Activated T-cell treated with anti-CD3 and anti-CD28 coated beads, Interleukin-2, amount 50 U/mL, for 72 hours (primary cell): ENCODE measurements around the gene ABCF2. TPM values are rescaled to one million over a fixed set of nuclear protein-coding genes. Genes with fewer than 3 reads are reported as not detected.

Experiments used
- ATAC-seq, 2 donors: fragments of 150-1000 bp; cut with Tn5 transposase; replicated peaks in 1 of 2; 2 replicates each; pipeline ENCODE4 v1.10.0; 2021; ENCODE audit warnings: moderate library complexity in 2 of 2, mild to moderate bottlenecking in 1 of 2
- DNase-seq, 2 donors: peaks; one replicate each; pipeline ENCODE4 v3.0.0; 2021 to 2022; ENCODE audit warnings: mixed read lengths in 1 of 2
- H3K27ac Mint-ChIP-seq: one replicate; pipeline ENCODE4 v1.8.0; 2022; ENCODE audit warnings: mild to moderate bottlenecking, moderate library complexity, mixed read lengths
- H3K27me3 Mint-ChIP-seq: one replicate; pipeline ENCODE4 v1.8.0; 2022; ENCODE audit warnings: low read depth, mixed read lengths
- H3K36me3 Mint-ChIP-seq, 2 donors: one replicate each; pipeline ENCODE4 v1.8.0; 2022; ENCODE audit warnings: mixed read lengths in 2 of 2, mild to moderate bottlenecking in 1 of 2; ENCODE audit not compliant: insufficient read depth in 2 of 2
- H3K4me1 Mint-ChIP-seq: one replicate; pipeline ENCODE4 v1.8.0; 2022; ENCODE audit warnings: low read depth, mixed read lengths
- H3K4me3 Mint-ChIP-seq, 2 donors: one replicate each; pipeline ENCODE4 v1.8.0; 2022; ENCODE audit warnings: mild to moderate bottlenecking in 2 of 2, mixed read lengths in 2 of 2, moderate library complexity in 2 of 2
- H3K9me3 Mint-ChIP-seq, 2 donors: one replicate each; pipeline ENCODE4 v1.8.0; 2022; ENCODE audit warnings: mixed read lengths in 2 of 2
- total RNA-seq, 2 donors: library from RNA; stranded (reverse); gene quantifications; one replicate each; pipeline ENCODE4 v1.2.3, GENCODE V29; 2022

ABCF2 gene
- total RNA-seq, 2 donors from 2014 or later = 29.7 to 31.9 TPM

DNA sequence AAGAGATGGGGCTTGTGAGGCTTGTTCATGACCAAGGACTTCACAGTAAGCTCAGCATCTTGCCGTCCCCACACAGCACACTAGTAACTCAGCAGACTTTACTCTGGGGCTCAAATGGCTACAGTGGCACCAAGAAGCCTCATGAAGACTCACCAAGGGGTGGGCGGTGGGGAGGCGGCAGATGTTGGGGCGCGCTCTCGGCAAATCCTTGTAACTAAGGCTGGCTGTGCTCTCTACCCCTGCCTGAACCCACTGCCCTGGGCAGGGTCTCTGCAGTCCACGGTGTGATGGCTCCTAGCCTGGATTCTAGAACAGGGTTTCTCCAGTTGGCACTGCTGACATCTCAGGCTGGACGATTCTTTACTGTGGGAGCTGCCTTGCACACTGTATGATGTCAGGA, 33.9 kb upstream of the ABCF2 start:
- no peak for ATAC-seq
- Mint-ChIP-seq H3K27me3 (peaks cover 6% of the 10 kb centered on the region), H3K9me3 (no peaks in the 10 kb centered on the region), H3K36me3 (no peaks in the 10 kb centered on the region), H3K4me3 (no peak overlapping the region), H3K27ac (no peak overlapping the region), H3K4me1 (no peaks in the 10 kb centered on the region)
- DNase-seq = no peak

DNA sequence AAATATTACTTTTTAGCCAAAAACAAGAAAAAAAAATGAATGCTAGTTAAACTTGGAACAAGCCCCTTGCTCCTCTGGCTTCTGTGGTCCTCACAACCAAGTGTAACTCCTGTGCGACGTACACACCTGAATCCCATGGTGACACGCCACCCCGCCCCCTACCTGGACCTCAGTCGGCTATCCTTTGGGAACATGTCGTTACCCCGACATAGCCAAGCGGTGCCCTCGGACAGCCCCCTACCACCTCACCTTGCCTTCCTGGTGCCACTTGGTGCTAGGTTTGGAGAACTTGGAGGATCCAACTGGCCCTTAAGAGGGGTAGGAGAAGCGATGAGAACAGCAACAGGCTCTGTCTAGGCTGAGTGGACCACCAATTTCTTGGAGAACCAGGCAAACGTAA, 33.5 kb upstream of the ABCF2 start:
- Mint-ChIP-seq H3K27me3 (peaks cover 6% of the 10 kb centered on the region), H3K27ac (no peak overlapping the region), H3K9me3 (no peaks in the 10 kb centered on the region), H3K4me1 (no peaks in the 10 kb centered on the region), H3K36me3 (no peaks in the 10 kb centered on the region), H3K4me3 (no peak overlapping the region)
- ATAC-seq (no peak), DNase-seq (no peak)

DNA sequence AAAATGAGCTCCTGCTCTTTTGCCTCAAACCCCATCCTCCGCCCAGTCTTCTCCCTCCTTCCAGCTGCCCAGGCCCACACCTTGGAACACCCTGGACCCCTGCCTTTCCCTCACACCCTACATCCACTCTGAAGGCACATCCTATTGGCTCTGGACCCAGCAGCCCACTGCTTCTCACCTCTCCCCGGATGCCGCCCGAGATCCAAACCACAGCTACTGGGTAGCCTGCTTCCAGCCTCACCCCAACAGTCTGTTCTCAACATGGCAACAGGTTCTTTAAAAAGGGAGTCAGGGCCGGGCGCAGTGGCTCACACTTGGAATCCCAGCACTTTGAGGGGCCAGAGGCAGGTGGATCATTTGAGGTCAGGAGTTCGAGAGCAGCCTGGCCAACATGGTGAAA, 31.0 kb upstream of the ABCF2 start:
- Mint-ChIP-seq H3K4me1 (no peaks in the 10 kb centered on the region), H3K27me3 (peaks cover 12% of the 10 kb centered on the region), H3K9me3 (no peaks in the 10 kb centered on the region), H3K27ac (no peak overlapping the region), H3K36me3 (no peaks in the 10 kb centered on the region), H3K4me3 (no peak overlapping the region)
- ATAC-seq = no peak
- no peak for DNase-seq

DNA sequence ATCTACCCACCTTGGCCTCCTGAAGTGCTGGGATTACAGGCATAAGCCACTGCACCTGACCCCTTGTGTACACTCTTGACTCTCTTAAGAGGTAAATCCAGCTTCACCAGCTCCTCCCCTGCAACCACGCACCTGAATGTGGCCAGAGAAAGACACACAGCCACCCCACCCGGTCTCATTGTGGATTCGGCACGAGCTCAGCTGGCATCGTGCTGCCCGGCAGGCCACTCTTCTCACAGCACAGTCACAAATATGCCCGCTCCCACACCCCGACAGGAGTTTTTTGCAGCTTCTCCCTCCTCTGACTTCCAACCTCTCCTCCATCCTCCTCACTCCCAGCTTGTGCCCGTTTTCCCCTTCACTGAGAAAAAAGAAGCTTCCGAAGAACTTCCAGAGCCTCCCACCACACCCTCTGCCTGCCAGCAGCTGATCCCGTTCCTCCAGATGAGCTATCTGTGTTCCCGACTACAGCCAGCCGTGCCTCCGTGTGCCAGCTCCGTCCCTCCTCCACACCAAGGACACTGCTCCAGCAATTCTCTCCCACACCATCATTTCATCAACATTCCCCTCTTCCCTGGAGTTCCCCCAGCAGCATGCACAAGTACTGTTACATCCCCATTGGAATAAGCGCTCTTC, 29.5 kb upstream of the ABCF2 start:
- DNase-seq (no peak), ATAC-seq (no peak)
- H3K9me3 Mint-ChIP-seq = no peaks in the 10 kb centered on the region
- H3K4me1 Mint-ChIP-seq = no peaks in the 10 kb centered on the region
- H3K36me3 Mint-ChIP-seq = no peaks in the 10 kb centered on the region
- H3K27me3 Mint-ChIP-seq = peaks cover 23% of the 10 kb centered on the region
- H3K4me3 Mint-ChIP-seq = no peak overlapping the region
- no peak overlapping the region for H3K27ac Mint-ChIP-seq

DNA sequence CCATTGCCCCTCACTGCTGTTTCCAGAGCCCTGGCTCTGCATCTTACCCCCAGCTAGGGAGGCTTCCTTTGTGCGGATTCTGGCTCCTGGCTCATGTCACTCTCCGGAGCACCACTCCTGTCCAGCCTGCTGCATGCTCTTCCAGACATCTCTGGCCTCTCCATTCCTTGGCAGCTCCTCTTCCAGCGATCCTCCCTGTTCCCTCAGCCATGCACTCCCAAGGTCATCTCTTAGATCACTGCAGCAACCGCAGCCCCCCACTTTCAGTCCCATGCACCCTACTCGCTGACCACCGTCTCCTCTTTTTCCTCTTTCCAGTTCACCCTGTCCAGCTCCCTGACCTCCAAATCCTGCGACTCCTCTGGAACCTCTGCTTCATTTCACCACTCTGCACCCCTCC, 28.4 kb upstream of the ABCF2 start:
- H3K27ac Mint-ChIP-seq = no peak overlapping the region
- no peaks in the 10 kb centered on the region for H3K36me3 Mint-ChIP-seq
- no peaks in the 10 kb centered on the region for H3K9me3 Mint-ChIP-seq
- H3K4me1 Mint-ChIP-seq = no peaks in the 10 kb centered on the region
- ATAC-seq (no peak), DNase-seq (no peak)
- no peak overlapping the region for H3K4me3 Mint-ChIP-seq
- peaks cover 34% of the 10 kb centered on the region for H3K27me3 Mint-ChIP-seq

DNA sequence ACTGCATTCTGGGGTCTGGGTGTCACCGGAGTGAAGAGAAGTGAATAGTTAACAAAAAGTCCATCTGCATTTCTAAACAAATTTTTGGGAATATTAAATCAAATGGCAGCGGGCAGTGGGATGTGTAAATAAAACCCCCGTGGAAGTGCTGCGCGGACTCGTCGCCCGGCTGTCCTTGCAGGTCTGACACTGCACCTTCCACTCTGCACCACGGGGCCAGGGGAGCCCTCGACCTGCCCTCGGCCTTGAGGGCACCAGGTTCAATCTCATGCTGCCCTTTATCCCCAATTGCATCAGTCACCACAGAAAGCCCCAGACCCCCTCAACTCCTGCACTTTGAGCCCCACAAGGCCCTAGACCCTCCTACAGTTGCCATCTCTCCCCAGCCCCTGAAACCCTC, 27.8 kb upstream of the ABCF2 start:
- H3K4me1 Mint-ChIP-seq = no peaks in the 10 kb centered on the region
- peaks cover 39% of the 10 kb centered on the region for H3K27me3 Mint-ChIP-seq
- ATAC-seq = no peak

DNA sequence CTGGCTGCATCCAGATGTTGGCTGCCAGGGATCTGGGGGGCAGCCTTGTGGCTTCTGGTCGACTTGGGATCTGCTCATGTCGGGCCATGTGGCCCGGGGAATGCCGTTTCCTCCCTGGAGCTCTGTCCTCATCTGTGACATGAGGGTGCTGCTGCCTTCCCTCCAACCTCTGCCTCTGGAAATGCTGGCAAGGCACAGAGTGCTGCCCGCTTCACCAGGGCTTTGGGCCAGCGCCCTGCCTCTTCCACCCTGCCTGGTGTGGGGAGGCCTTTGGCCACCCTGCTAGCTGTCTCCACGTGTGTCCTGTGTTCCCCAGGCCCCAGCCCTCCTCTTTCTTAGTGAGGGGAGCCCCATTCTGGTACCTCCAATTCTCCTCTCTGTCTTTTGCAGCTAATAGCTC, 27.3 kb upstream of the ABCF2 start:
- Mint-ChIP-seq H3K27me3 (peaks cover 44% of the 10 kb centered on the region), H3K27ac (no peak overlapping the region)

More for the DNA sequence above, 27.8 kb upstream of the ABCF2 start:
- no peak for DNase-seq
- no peaks in the 10 kb centered on the region for H3K36me3 Mint-ChIP-seq
- H3K4me3 Mint-ChIP-seq = no peak overlapping the region
- H3K9me3 Mint-ChIP-seq = no peaks in the 10 kb centered on the region
- H3K27ac Mint-ChIP-seq = no peak overlapping the region

DNA sequence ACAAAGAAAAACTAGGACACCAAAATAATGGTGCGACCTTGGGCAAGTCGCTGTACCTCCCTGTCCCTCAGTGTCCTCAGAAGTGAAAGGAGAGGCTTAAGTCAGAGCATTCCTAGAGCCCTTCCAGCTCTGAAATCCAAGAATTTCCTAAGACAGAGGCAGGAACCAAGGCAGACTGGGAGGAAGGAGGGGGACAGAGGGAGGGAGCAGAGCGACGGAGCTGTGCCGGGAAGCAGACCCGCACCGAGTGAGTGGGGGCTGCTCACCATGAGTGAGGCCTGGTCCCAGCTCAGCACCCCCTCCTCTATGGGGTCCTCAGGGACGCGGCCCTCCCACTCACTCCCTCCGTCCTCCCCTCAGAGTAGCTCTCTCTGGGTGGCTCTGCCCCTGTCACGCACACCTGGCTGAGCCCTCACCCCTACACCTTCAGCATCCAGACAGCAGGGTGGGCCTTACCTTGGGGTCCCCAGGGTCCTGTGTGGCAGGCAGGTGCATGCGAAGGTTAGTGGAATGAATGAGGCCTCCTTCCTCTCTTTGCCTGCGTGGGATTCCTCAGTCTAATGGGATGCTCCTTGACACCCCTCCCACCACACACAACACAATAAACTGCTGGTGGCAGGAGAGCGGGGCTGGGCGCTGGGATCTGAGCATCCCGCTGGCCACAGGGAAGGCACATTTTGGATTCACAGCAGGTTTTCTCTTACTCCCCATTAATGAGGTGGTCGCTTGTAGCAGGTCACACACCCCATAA, 26.1 kb upstream of the ABCF2 start:
- ATAC-seq = no peak
- Mint-ChIP-seq H3K36me3 (no peaks in the 10 kb centered on the region), H3K9me3 (no peaks in the 10 kb centered on the region), H3K4me1 (peaks cover 13% of the 10 kb centered on the region), H3K4me3 (peak overlapping the region; percentile 21 to 36), H3K27ac (no peak overlapping the region), H3K27me3 (peaks cover 54% of the 10 kb centered on the region)
- no peak for DNase-seq

More for the DNA sequence above, 27.3 kb upstream of the ABCF2 start:
- Mint-ChIP-seq H3K36me3 (no peaks in the 10 kb centered on the region), H3K9me3 (no peaks in the 10 kb centered on the region), H3K4me3 (no peak overlapping the region), H3K4me1 (peaks cover 5% of the 10 kb centered on the region)
- ATAC-seq (no peak), DNase-seq (no peak)

DNA sequence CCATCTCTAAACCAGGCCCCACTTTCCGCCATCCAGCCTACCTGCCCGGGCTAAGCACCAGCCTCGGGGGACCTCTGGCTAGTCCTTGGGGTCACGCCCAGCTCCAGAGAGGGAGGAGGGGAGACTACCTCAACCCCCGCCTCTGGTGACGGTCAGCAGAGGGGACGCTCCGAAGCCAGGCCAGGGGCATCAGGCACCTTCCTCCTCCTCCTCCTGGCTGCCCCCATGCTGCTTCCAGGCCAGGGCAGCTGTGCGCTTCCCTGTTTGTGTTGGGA, 25.5 kb upstream of the ABCF2 start:
- no peaks in the 10 kb centered on the region for H3K9me3 Mint-ChIP-seq

DNA sequence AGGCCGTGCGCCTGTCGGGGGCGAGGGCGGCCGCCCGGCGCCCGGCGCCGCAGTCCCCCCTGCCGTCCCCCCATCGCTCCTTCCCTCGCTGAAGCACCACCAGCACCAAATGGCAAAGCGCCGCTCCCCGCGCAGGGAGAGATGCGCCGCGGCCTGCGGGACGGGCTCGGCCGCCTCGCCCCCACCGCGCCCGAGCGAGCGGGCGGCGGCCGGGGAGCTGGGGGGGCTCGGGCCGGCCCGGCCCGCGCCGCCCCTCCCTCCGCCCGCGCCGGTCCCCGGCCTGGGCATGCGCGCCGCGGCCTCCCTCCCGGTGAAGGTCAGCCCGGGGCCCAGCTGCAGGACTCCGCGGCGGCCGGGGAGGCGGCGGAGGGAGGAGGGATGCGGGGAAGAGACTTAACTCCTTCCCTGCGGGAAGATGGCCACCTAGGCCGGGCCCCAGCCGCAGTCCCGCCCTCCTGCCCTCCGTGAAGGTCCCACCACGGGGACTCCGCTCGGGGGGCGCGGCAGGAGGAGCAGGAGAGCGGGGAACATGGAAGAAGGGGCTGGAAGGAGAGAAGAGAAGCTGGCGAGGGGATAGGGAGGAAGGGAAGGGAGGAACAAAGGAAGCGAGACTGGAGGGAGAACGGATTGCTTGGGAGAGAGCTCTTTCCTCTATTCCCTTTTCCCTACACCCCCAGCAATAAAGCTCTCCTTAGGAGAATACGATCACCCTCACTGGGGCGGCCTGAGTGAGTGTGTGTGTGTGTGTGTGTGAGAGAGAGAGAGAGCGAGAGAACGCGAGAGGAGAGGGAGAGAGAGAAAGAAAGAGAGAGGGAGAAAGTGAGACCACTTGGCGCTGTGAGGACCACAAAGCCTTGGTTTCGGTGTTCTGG, 24.9 kb upstream of the ABCF2 start:
- Mint-ChIP-seq H3K36me3 (no peaks in the 10 kb centered on the region), H3K27ac (no peak overlapping the region), H3K4me1 (peaks cover 18% of the 10 kb centered on the region), H3K9me3 (no peaks in the 10 kb centered on the region), H3K4me3 (peak overlapping the region; percentile 42 to 55), H3K27me3 (peaks cover 60% of the 10 kb centered on the region)
- ATAC-seq (peak; percentile 33 to 41), DNase-seq (peak in 1 of 2 donors; percentile 31)

More for the DNA sequence above, 25.5 kb upstream of the ABCF2 start:
- peaks cover 18% of the 10 kb centered on the region for H3K4me1 Mint-ChIP-seq
- peak overlapping the region; percentile 36 to 55 for H3K4me3 Mint-ChIP-seq
- H3K27ac Mint-ChIP-seq = no peak overlapping the region
- H3K27me3 Mint-ChIP-seq = peaks cover 56% of the 10 kb centered on the region
- no peaks in the 10 kb centered on the region for H3K36me3 Mint-ChIP-seq
- DNase-seq (no peak), ATAC-seq (no peak)

DNA sequence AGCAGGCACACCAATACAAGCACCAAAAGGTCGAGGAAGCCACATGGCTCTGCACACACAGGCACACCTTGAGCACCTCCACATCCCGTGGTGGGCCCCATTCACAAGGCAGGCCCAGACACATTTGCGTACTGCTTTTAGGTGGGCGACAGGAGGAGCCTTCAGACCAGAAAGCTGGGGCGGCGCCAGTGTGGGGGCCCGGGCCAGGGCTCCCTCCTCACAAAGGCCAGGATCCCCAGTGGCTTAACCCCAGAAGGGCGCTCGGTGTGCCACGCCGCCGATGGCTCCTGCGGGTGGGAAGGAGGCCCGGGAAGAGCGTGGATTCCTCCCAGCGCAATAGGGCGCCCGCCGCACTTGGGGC, 24.3 kb upstream of the ABCF2 start:
- peaks cover 66% of the 10 kb centered on the region for H3K27me3 Mint-ChIP-seq
- peak in 1 of 2 donors; percentile 25 for DNase-seq
- H3K4me1 Mint-ChIP-seq = peaks cover 18% of the 10 kb centered on the region
- H3K27ac Mint-ChIP-seq = no peak overlapping the region
- peak; percentile 4 to 14 for ATAC-seq
- H3K9me3 Mint-ChIP-seq = no peaks in the 10 kb centered on the region
- H3K4me3 Mint-ChIP-seq = peak overlapping the region; percentile 42 to 45
- H3K36me3 Mint-ChIP-seq = no peaks in the 10 kb centered on the region

DNA sequence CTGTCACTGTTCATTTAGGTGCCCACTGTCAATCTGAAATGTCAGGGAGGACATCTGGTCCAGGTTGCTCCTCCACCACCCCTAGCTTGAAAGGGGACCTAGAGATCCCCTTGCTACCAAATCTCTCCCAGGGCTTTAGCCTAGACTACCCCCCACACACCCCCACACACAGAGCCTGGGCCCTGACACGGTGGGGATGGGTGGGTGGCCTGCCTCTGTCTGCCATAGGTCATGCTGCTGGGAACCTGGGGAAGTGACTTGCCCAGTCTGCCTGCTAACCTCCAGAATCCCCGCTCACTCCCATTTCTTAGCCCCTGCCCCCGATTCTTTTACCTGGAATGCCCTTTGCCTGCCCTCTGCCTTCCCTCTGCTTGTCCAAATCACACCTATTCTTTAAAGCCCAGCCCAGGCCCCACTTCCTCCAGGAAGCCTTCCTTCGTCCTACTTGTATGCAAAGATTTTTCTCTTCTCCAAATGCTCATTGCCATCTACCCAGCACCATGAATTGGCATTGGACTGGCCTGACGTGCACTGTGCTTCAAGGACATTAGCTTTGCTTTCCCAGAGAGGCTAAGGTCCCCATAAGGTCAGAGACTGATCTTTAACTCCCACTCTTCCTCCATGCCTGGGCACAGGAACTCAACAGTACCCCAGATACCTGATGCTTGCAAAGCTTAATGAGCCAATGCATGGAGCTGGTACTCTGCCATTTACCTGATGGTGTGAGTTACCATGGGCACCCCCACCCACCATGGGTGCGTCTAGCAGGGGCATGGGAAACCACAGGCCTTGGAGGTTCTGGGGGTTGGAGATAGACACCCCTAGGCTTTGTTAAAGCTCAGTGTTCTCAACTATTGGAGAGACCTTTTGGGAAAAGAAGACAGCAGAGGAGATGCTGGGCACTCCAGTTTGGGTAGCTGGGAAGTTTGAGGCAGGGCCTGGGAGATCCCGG, 23.5 kb upstream of the ABCF2 start:
- ATAC-seq (no peak), DNase-seq (no peak)
- Mint-ChIP-seq H3K4me3 (peak overlapping the region; percentile 42 to 45), H3K4me1 (peaks cover 18% of the 10 kb centered on the region), H3K9me3 (no peaks in the 10 kb centered on the region), H3K36me3 (no peaks in the 10 kb centered on the region), H3K27me3 (peaks cover 71% of the 10 kb centered on the region), H3K27ac (no peak overlapping the region)
